HEK293 (cell line): ENCODE results near the gene GPD1.

Source experiments
- MEIS1 ChIP-seq: sonication (generic); formaldehyde crosslinking; IDR thresholded peaks from 2 replicates; pipeline ENCODE4 v1.8.1; 2022; ENCODE audit warnings: missing genetic modification reagents, mild to moderate bottlenecking, borderline replicate concordance
- MYNN ChIP-seq: fragments of 450-650 bp; formaldehyde crosslinking; IDR thresholded peaks from 2 replicates; pipeline ENCODE4 v1.5.1; 2016; ENCODE audit warnings: missing biosample characterization, missing genetic modification characterization, borderline replicate concordance
- OSR2 ChIP-seq: fragments of 450-650 bp; formaldehyde crosslinking; IDR thresholded peaks from 2 replicates; pipeline ENCODE4 v1.5.1; 2016; ENCODE audit warnings: missing biosample characterization, missing genetic modification characterization
- WT1 ChIP-seq: fragments of 450-650 bp; formaldehyde crosslinking; IDR thresholded peaks from 2 replicates; pipeline ENCODE4 v1.5.1; 2016; ENCODE audit warnings: missing biosample characterization, missing genetic modification characterization
- YY1 ChIP-seq: fragments of 450-650 bp; formaldehyde crosslinking; IDR thresholded peaks from 2 replicates; pipeline ENCODE4 v1.5.1; 2018; ENCODE audit warnings: missing biosample characterization, missing genetic modification characterization
- ZNF391 ChIP-seq: fragments of 450-650 bp; formaldehyde crosslinking; IDR thresholded peaks from 2 replicates; pipeline ENCODE4 v1.5.1; 2016; ENCODE audit warnings: low read depth, missing biosample characterization, missing genetic modification characterization, borderline replicate concordance
- ZNF558 ChIP-seq: fragments of 450-650 bp; formaldehyde crosslinking; IDR thresholded peaks from 2 replicates; pipeline ENCODE4 v1.5.1; 2016; ENCODE audit warnings: missing biosample characterization, missing genetic modification characterization
- ZNF571 ChIP-seq: fragments of 450-650 bp; formaldehyde crosslinking; IDR thresholded peaks from 2 replicates; pipeline ENCODE4 v1.5.0; 2017; ENCODE audit warnings: missing biosample characterization, missing genetic modification characterization
- ZNF596 ChIP-seq: fragments of 450-650 bp; IDR thresholded peaks from 2 replicates; pipeline ENCODE4 v1.5.0; 2018; ENCODE audit warnings: missing biosample characterization, mild to moderate bottlenecking, missing genetic modification characterization, moderate library complexity
- TF ChIP-seq, protein P1 (sequence below): fragments of 450-650 bp; formaldehyde crosslinking; IDR thresholded peaks from 2 replicates; pipeline ENCODE4 v1.5.1; 2016; ENCODE audit warnings: missing biosample characterization, missing genetic modification characterization
- TF ChIP-seq, protein P2 (sequence below): fragments of 450-650 bp; formaldehyde crosslinking; IDR thresholded peaks from 2 replicates; pipeline ENCODE4 v1.5.1; 2017; ENCODE audit warnings: missing biosample characterization, missing genetic modification characterization

GRCh38 chr12:50077099-50077498, 26.7 kb upstream of the GPD1 start:
- no peak for TF ChIP-seq ZNF571
- TF ChIP-seq ZNF558 (tag by site-specific recombination), result no peak
- TF ChIP-seq, protein P1, sequence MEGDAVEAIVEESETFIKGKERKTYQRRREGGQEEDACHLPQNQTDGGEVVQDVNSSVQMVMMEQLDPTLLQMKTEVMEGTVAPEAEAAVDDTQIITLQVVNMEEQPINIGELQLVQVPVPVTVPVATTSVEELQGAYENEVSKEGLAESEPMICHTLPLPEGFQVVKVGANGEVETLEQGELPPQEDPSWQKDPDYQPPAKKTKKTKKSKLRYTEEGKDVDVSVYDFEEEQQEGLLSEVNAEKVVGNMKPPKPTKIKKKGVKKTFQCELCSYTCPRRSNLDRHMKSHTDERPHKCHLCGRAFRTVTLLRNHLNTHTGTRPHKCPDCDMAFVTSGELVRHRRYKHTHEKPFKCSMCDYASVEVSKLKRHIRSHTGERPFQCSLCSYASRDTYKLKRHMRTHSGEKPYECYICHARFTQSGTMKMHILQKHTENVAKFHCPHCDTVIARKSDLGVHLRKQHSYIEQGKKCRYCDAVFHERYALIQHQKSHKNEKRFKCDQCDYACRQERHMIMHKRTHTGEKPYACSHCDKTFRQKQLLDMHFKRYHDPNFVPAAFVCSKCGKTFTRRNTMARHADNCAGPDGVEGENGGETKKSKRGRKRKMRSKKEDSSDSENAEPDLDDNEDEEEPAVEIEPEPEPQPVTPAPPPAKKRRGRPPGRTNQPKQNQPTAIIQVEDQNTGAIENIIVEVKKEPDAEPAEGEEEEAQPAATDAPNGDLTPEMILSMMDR (tag by site-specific recombination), result no peak
- no peak for TF ChIP-seq ZNF391 (tag by site-specific recombination)
- TF ChIP-seq ZNF596 (tag by site-specific recombination), result no peak
- TF ChIP-seq WT1 (tag by site-specific recombination), result no peak
- TF ChIP-seq MEIS1 (CRISPR knock-in tag), result no peak
- TF ChIP-seq MYNN (tag by site-specific recombination), result no peak
- TF ChIP-seq OSR2 (tag by site-specific recombination), result no peak
- TF ChIP-seq YY1 (tag by site-specific recombination), result no peak
- TF ChIP-seq, protein P2, sequence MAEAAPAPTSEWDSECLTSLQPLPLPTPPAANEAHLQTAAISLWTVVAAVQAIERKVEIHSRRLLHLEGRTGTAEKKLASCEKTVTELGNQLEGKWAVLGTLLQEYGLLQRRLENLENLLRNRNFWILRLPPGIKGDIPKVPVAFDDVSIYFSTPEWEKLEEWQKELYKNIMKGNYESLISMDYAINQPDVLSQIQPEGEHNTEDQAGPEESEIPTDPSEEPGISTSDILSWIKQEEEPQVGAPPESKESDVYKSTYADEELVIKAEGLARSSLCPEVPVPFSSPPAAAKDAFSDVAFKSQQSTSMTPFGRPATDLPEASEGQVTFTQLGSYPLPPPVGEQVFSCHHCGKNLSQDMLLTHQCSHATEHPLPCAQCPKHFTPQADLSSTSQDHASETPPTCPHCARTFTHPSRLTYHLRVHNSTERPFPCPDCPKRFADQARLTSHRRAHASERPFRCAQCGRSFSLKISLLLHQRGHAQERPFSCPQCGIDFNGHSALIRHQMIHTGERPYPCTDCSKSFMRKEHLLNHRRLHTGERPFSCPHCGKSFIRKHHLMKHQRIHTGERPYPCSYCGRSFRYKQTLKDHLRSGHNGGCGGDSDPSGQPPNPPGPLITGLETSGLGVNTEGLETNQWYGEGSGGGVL, result no peak
